Measurements from ENCODE around the gene BICD2.
"Not testable (repeated sequence)": the region's sequence is repeated elsewhere in the genome, so short reads cannot be mapped to it uniquely, and the experiment has no call there.

BICD2 gene

GRCh38 chr9:92769990-92770359, 5.3 kb upstream of the BICD2 start:
- no peak overlapping the region for H3K4me3 ChIP-seq (ENCODE audit: low read length)
- TF ChIP-seq CTCF (conservative IDR thresholded peaks at IDR 0.05; ENCODE audit: low read depth, low read length), result no peak
- DNase-seq (ENCODE audit: low read depth), result no peak

DNA sequence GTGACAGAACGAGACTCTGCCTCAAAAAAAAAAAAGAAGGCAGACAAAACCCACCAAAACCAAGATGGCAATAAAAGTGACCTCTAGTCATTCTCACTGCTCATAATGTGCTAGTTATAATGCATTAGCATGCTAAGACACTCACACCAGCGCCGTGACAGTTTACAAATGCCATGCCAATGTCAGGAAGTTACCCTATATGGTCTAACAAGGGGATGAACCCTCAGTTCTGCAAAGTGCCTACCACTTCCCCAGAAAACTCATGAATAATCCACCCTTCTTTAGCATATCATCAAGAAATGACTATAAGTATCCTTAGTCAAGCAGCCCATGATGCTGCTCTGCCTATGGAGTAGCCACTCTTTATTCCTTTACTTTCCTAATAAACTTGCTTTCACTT, 4.7 kb upstream of the BICD2 start:
- TF ChIP-seq CTCF (conservative IDR thresholded peaks at IDR 0.05; ENCODE audit: low read depth, low read length), result no peak
- DNase-seq (ENCODE audit: low read depth), result no peak
- H3K4me3 ChIP-seq (ENCODE audit: low read length), result no peak overlapping the region

DNA sequence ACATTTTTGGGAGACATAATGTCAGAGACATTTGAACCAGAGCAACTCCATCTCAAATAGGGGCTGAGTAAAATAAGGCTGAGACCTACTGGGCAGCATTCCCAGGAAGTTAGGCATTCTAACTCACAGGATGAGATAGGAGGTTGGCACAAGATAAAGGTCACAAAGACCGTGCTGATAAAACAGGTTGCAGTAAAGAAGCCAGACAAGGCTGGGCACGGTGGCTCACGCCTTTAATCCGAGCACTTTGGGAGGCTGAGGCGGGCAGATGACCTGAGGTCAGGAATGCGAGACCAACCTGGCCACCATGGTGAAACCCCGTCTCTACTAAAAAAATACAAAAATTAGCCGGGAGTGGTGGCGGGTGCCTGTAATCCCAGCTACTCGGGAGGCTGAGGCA, 4.2 kb upstream of the BICD2 start:
- not testable (repeated sequence) for H3K4me3 ChIP-seq (ENCODE audit: low read length); DNase-seq (ENCODE audit: low read depth)

- no peak overlapping the region for H3K4me3 ChIP-seq (ENCODE audit: low read length)
- DNase-seq (ENCODE audit: low read depth), result no peak
- TF ChIP-seq CTCF (conservative IDR thresholded peaks at IDR 0.05; ENCODE audit: low read depth, low read length), result no peak
Measured at GRCh38 chr9:92767066-92768054, 2.7 kb upstream of the BICD2 start.

- DNase-seq (ENCODE audit: low read depth), result peak; percentile 92
- peak overlapping the region; percentile 53 for H3K4me3 ChIP-seq (ENCODE audit: low read length)
- peak; percentile 94 for TF ChIP-seq CTCF (conservative IDR thresholded peaks at IDR 0.05; ENCODE audit: low read depth, low read length)
Measured at GRCh38 chr9:92764988-92765936, 629 bp upstream of the BICD2 start.

GRCh38 chr9:92763721-92764380, 782 bp downstream of the BICD2 start:
- H3K4me3 ChIP-seq (ENCODE audit: low read length), result peak overlapping the region; percentile 90
- no peak for DNase-seq (ENCODE audit: low read depth)
- TF ChIP-seq CTCF (conservative IDR thresholded peaks at IDR 0.05; ENCODE audit: low read depth, low read length), result no peak
